ENCODE results near the gene EPYC. TPM values are rescaled to one million over a fixed set of nuclear protein-coding genes. Genes with fewer than 3 reads are reported as not detected.

Gene EPYC
- 0.08 TPM for polyA plus RNA-seq (2013, experiment 1 of 2)
- not detected for polyA plus RNA-seq (2013, experiment 2 of 2)

GRCh38 chr12:91004872-91005271, at the start of gene EPYC:
EPYC (minus strand) TSS chr12:91004972; CDS start chr12:91002565, 2,407 bp downstream.
- no peaks in the 10 kb centered on the region for H3K27me3 ChIP-seq (ENCODE audit: control insufficient read depth in 1 of 2, insufficient read depth in 1 of 2, low read length in 2 of 2)
- no peak within 1 kb of the TSS for H3K4me3 ChIP-seq (ENCODE audit: insufficient read depth in 1 of 2, low read depth in 1 of 2, low read length in 2 of 2)
- H3K14ac ChIP-seq (ENCODE audit: low read length in 2 of 2) = no peak within 1 kb of the TSS
- H2BK120ac ChIP-seq (ENCODE audit: low read depth, low read length) = no peak within 1 kb of the TSS
- H3K18ac ChIP-seq (ENCODE audit: low read depth in 1 of 2, low read length in 2 of 2) = no peak within 1 kb of the TSS
- H2BK15ac ChIP-seq (ENCODE audit: low read depth, poor library complexity, severe bottlenecking) = no peak within 1 kb of the TSS
- no peak within 1 kb of the TSS for H4K8ac ChIP-seq (ENCODE audit: low read length)
- no peak within 1 kb of the TSS for H2BK12ac ChIP-seq (ENCODE audit: low read length in 2 of 2)
- no peaks in the 10 kb centered on the region for H3K4me1 ChIP-seq (ENCODE audit: control insufficient read depth, insufficient read depth, low read depth, low read length)
- DNase-seq = no peak
- no peaks in the 10 kb centered on the region for H3K9me3 ChIP-seq (ENCODE audit: control insufficient read depth, low read length)
- H2AK5ac ChIP-seq (ENCODE audit: low read length, severe bottlenecking) = no peak within 1 kb of the TSS
- no peak within 1 kb of the TSS for H2AFZ ChIP-seq (ENCODE audit: low read depth, low read length)
- no peak within 1 kb of the TSS for H3K23ac ChIP-seq (ENCODE audit: low read length in 2 of 2)
- no peaks in the 10 kb centered on the region for H3K36me3 ChIP-seq (ENCODE audit: control insufficient read depth in 1 of 2, insufficient read depth in 2 of 2, low read depth in 1 of 2, low read length in 2 of 2)
- no peaks in the 10 kb centered on the region for H3K79me1 ChIP-seq (replicated peaks; ENCODE audit: low read length, poor library complexity, severe bottlenecking)
- no peak within 1 kb of the TSS for H4K91ac ChIP-seq (ENCODE audit: low read length)
- no peak within 1 kb of the TSS for H3K4ac ChIP-seq (ENCODE audit: low read depth in 1 of 2, low read length in 2 of 2)
- no peak within 1 kb of the TSS for H3K9ac ChIP-seq (ENCODE audit: low read length)
- H3K27ac ChIP-seq (ENCODE audit: low read length, poor library complexity, severe bottlenecking) = no peak within 1 kb of the TSS
- no peak within 1 kb of the TSS for H3K4me2 ChIP-seq (ENCODE audit: low read length, poor library complexity, severe bottlenecking)
- H2BK5ac ChIP-seq (ENCODE audit: low read depth, low read length, poor library complexity, severe bottlenecking) = no peak within 1 kb of the TSS

GRCh38 chr12:91053951-91054715, 49.4 kb upstream of the EPYC start:
- H3K4me1 ChIP-seq (ENCODE audit: control insufficient read depth, insufficient read depth, low read depth, low read length) = no peaks in the 10 kb centered on the region

DNA sequence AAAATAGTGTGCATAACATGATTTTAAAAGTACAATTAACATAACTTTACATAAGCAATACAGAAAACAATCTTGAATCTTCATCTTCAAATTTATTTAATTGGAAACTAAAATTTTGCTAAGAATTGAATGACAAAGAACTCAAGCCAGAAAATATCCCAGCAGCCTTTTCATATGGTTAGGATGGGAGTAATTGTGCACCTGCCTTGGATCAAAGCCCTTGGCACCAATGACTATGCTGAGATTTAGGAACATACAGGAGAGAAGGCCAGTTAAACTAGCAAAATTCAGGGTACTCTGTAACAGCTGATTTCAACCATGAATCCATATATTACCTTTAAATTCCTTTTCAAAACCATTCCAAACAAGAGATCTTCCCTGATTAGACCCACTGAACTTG, 47.3 kb upstream of the EPYC start:
- Histone ChIP-seq H3K4ac (ENCODE audit: low read depth in 1 of 2, low read length in 2 of 2) (no peak overlapping the region), H2BK12ac (ENCODE audit: low read length in 2 of 2) (no peak overlapping the region), H3K4me3 (ENCODE audit: insufficient read depth in 1 of 2, low read depth in 1 of 2, low read length in 2 of 2) (no peak overlapping the region), H2BK5ac (ENCODE audit: low read depth, low read length, poor library complexity, severe bottlenecking) (no peak overlapping the region), H3K4me2 (ENCODE audit: low read length, poor library complexity, severe bottlenecking) (no peak overlapping the region), H4K8ac (ENCODE audit: low read length) (no peak overlapping the region), H3K79me1 (replicated peaks; ENCODE audit: low read length, poor library complexity, severe bottlenecking) (no peaks in the 10 kb centered on the region), H3K14ac (ENCODE audit: low read length in 2 of 2) (no peak overlapping the region), H3K9ac (ENCODE audit: low read length) (no peak overlapping the region), H3K27ac (ENCODE audit: low read length, poor library complexity, severe bottlenecking) (no peak overlapping the region), H4K91ac (ENCODE audit: low read length) (no peak overlapping the region), H3K36me3 (ENCODE audit: control insufficient read depth in 1 of 2, insufficient read depth in 2 of 2, low read depth in 1 of 2, low read length in 2 of 2) (no peaks in the 10 kb centered on the region), H3K18ac (ENCODE audit: low read depth in 1 of 2, low read length in 2 of 2) (no peak overlapping the region), H2BK120ac (ENCODE audit: low read depth, low read length) (no peak overlapping the region), H2AK5ac (ENCODE audit: low read length, severe bottlenecking) (no peak overlapping the region), H2AFZ (ENCODE audit: low read depth, low read length) (no peak overlapping the region), H2BK15ac (ENCODE audit: low read depth, poor library complexity, severe bottlenecking) (no peak overlapping the region), H3K23ac (ENCODE audit: low read length in 2 of 2) (no peak overlapping the region), H3K9me3 (ENCODE audit: control insufficient read depth, low read length) (no peaks in the 10 kb centered on the region), H3K4me1 (ENCODE audit: control insufficient read depth, insufficient read depth, low read depth, low read length) (no peaks in the 10 kb centered on the region), H3K27me3 (ENCODE audit: control insufficient read depth in 1 of 2, insufficient read depth in 1 of 2, low read length in 2 of 2) (no peaks in the 10 kb centered on the region)
- no peak for DNase-seq

More at GRCh38 chr12:91053951-91054715, 49.4 kb upstream of the EPYC start:
- Histone ChIP-seq H2BK120ac (ENCODE audit: low read depth, low read length) (no peak overlapping the region), H2AFZ (ENCODE audit: low read depth, low read length) (no peak overlapping the region), H3K9me3 (ENCODE audit: control insufficient read depth, low read length) (no peaks in the 10 kb centered on the region), H2BK12ac (ENCODE audit: low read length in 2 of 2) (no peak overlapping the region), H3K27ac (ENCODE audit: low read length, poor library complexity, severe bottlenecking) (no peak overlapping the region), H4K91ac (ENCODE audit: low read length) (no peak overlapping the region), H3K27me3 (ENCODE audit: control insufficient read depth in 1 of 2, insufficient read depth in 1 of 2, low read length in 2 of 2) (no peaks in the 10 kb centered on the region), H2AK5ac (ENCODE audit: low read length, severe bottlenecking) (no peak overlapping the region), H3K4ac (ENCODE audit: low read depth in 1 of 2, low read length in 2 of 2) (no peak overlapping the region), H2BK5ac (ENCODE audit: low read depth, low read length, poor library complexity, severe bottlenecking) (no peak overlapping the region), H3K9ac (ENCODE audit: low read length) (peak overlapping the region; percentile 83), H3K4me3 (ENCODE audit: insufficient read depth in 1 of 2, low read depth in 1 of 2, low read length in 2 of 2) (no peak overlapping the region), H3K79me1 (replicated peaks; ENCODE audit: low read length, poor library complexity, severe bottlenecking) (no peaks in the 10 kb centered on the region), H4K8ac (ENCODE audit: low read length) (no peak overlapping the region), H3K14ac (ENCODE audit: low read length in 2 of 2) (no peak overlapping the region), H2BK15ac (ENCODE audit: low read depth, poor library complexity, severe bottlenecking) (no peak overlapping the region), H3K23ac (ENCODE audit: low read length in 2 of 2) (no peak overlapping the region), H3K36me3 (ENCODE audit: control insufficient read depth in 1 of 2, insufficient read depth in 2 of 2, low read depth in 1 of 2, low read length in 2 of 2) (no peaks in the 10 kb centered on the region), H3K4me2 (ENCODE audit: low read length, poor library complexity, severe bottlenecking) (no peak overlapping the region), H3K18ac (ENCODE audit: low read depth in 1 of 2, low read length in 2 of 2) (no peak overlapping the region)
- peak; percentile 48 for DNase-seq
- 97% methylated on average over 3 of the region's 4 CpGs for WGBS

DNA sequence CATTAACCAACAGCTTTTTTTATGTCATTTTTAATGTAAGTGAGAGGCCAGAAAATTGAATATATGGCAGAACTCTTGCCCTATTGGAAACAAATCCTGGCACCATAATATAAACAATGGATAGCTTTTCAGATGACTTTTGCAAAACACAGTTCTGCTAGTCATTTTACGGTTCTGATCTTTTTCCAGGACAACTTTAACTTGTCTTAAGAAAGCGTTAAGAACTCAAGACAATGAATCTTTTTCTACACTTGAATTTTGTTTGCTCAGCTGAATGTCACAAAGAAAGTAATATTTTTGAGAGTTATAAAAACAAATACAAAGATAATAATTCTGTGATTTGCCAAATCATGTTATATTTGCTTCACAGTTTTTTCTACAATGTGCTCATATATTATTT, 39.8 kb upstream of the EPYC start:
- no peaks in the 10 kb centered on the region for H3K4me1 ChIP-seq (ENCODE audit: control insufficient read depth, insufficient read depth, low read depth, low read length)
- H3K4me3 ChIP-seq (ENCODE audit: insufficient read depth in 1 of 2, low read depth in 1 of 2, low read length in 2 of 2) = no peak overlapping the region
- H3K23ac ChIP-seq (ENCODE audit: low read length in 2 of 2) = no peak overlapping the region
- no peak overlapping the region for H4K91ac ChIP-seq (ENCODE audit: low read length)
- H2BK15ac ChIP-seq (ENCODE audit: low read depth, poor library complexity, severe bottlenecking) = no peak overlapping the region
- no peak overlapping the region for H2BK120ac ChIP-seq (ENCODE audit: low read depth, low read length)
- H3K14ac ChIP-seq (ENCODE audit: low read length in 2 of 2) = no peak overlapping the region
- H3K79me1 ChIP-seq (replicated peaks; ENCODE audit: low read length, poor library complexity, severe bottlenecking) = no peaks in the 10 kb centered on the region
- DNase-seq = no peak
- H2BK5ac ChIP-seq (ENCODE audit: low read depth, low read length, poor library complexity, severe bottlenecking) = no peak overlapping the region
- H4K8ac ChIP-seq (ENCODE audit: low read length) = no peak overlapping the region
- no peak overlapping the region for H2BK12ac ChIP-seq (ENCODE audit: low read length in 2 of 2)
- no peak overlapping the region for H3K4ac ChIP-seq (ENCODE audit: low read depth in 1 of 2, low read length in 2 of 2)
- H2AFZ ChIP-seq (ENCODE audit: low read depth, low read length) = no peak overlapping the region
- WGBS = 71% methylated on average over 1 of the region's 2 CpGs
- H2AK5ac ChIP-seq (ENCODE audit: low read length, severe bottlenecking) = no peak overlapping the region
- no peak overlapping the region for H3K27ac ChIP-seq (ENCODE audit: low read length, poor library complexity, severe bottlenecking)
- no peaks in the 10 kb centered on the region for H3K9me3 ChIP-seq (ENCODE audit: control insufficient read depth, low read length)
- H3K27me3 ChIP-seq (ENCODE audit: control insufficient read depth in 1 of 2, insufficient read depth in 1 of 2, low read length in 2 of 2) = no peaks in the 10 kb centered on the region
- no peak overlapping the region for H3K9ac ChIP-seq (ENCODE audit: low read length)
- H3K36me3 ChIP-seq (ENCODE audit: control insufficient read depth in 1 of 2, insufficient read depth in 2 of 2, low read depth in 1 of 2, low read length in 2 of 2) = no peaks in the 10 kb centered on the region
- H3K18ac ChIP-seq (ENCODE audit: low read depth in 1 of 2, low read length in 2 of 2) = no peak overlapping the region
- no peak overlapping the region for H3K4me2 ChIP-seq (ENCODE audit: low read length, poor library complexity, severe bottlenecking)
